Fibroblast of lung (primary cell): ENCODE data around the gene ICA1.
"Not testable (repeated sequence)": the region's sequence is repeated elsewhere in the genome, so short reads cannot be mapped to it uniquely, and the experiment has no call there.

Source experiments
- EZH2 ChIP-seq: IDR thresholded peaks from 2 replicates; pipeline ENCODE4 v1.5.1; 2012; ENCODE audit warnings: low read length, control low read depth, mild to moderate bottlenecking; ENCODE audit errors: missing control alignments
- TF ChIP-seq, protein P1 (sequence below), 2 donors: IDR thresholded peaks in 1 of 2; conservative IDR thresholded peaks in 1 of 2; 1 replicate in 1 of 2; 2 replicates in 1 of 2; pipeline ENCODE4 v1.5.1; 2011 to 2012; ENCODE audit warnings: low read length in 2 of 2, control low read depth in 1 of 2, inconsistent platforms in 1 of 2, low read depth in 1 of 2, mild to moderate bottlenecking in 1 of 2

DNA sequence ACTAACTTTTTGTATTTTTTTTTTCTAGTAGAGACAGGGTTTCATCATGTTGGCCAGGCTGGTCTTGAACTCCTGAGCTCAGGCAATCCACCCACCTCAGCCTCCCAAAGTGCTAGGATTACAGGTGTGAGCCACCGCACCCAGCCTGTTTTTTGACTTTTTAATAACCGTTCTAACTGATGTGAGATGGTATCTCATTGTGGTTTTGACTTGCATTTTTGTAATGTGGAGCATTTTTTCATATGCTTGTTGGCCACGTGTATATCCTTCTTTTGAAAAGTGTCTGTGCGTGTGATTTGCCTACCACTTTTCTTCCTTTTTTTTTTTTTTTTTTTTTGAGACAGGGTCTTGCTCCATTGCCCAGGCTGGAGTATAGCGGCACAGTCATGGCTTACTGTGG, 198.7 kb downstream of the ICA1 start:
- TF ChIP-seq, protein P1, sequence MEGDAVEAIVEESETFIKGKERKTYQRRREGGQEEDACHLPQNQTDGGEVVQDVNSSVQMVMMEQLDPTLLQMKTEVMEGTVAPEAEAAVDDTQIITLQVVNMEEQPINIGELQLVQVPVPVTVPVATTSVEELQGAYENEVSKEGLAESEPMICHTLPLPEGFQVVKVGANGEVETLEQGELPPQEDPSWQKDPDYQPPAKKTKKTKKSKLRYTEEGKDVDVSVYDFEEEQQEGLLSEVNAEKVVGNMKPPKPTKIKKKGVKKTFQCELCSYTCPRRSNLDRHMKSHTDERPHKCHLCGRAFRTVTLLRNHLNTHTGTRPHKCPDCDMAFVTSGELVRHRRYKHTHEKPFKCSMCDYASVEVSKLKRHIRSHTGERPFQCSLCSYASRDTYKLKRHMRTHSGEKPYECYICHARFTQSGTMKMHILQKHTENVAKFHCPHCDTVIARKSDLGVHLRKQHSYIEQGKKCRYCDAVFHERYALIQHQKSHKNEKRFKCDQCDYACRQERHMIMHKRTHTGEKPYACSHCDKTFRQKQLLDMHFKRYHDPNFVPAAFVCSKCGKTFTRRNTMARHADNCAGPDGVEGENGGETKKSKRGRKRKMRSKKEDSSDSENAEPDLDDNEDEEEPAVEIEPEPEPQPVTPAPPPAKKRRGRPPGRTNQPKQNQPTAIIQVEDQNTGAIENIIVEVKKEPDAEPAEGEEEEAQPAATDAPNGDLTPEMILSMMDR (conservative IDR thresholded peaks at IDR 0.05 in 1 of 2, IDR thresholded peaks at IDR 0.05 in 1 of 2; ENCODE audit: low read depth in 1 of 2, low read length in 2 of 2): not testable (repeated sequence)
- not testable (repeated sequence) for TF ChIP-seq EZH2
